Urinary bladder (tissue), 4 donors: ENCODE results near the gene TRNP1. TPM values are rescaled to one million over a fixed set of nuclear protein-coding genes. Genes with fewer than 3 reads are reported as not detected.
A peak's percentile ranks its signal among the peaks of the same experiment; 100 is the strongest.

Source experiments
- DNase-seq: peaks from one replicate; pipeline ENCODE4 v3.0.0-alpha.2; 2015; ENCODE audit errors: extremely low spot score
- H3K27ac ChIP-seq: one replicate; pipeline ENCODE4 v1.5.1; 2013; ENCODE audit warnings: low read depth, mild to moderate bottlenecking, moderate library complexity
- H3K36me3 ChIP-seq: one replicate; pipeline ENCODE4 v1.6.1; 2013; ENCODE audit warnings: mild to moderate bottlenecking, moderate library complexity; ENCODE audit not compliant: insufficient read depth
- H3K4me1 ChIP-seq: one replicate; pipeline ENCODE4 v1.6.1; 2013; ENCODE audit warnings: mild to moderate bottlenecking, moderate library complexity; ENCODE audit not compliant: insufficient read depth
- H3K4me3 ChIP-seq: one replicate; pipeline ENCODE4 v1.5.1; 2013; ENCODE audit warnings: low read depth, low read length
- whole genome bisulfite sequencing: extraction: QIAGEN DNeasy Blood & Tissue Kit; methylation state at CpG from one replicate; pipeline ENCODE4 v1.1.7; 2013; 5-methylcytosine and 5-hydroxymethylcytosine counted together
- polyA plus RNA-seq: library from polyadenylated mRNA; stranded (reverse); fragments of 200-250 nt; gene quantifications from one replicate; pipeline ENCODE4 v1.2.3, GENCODE V29; 2013
- total RNA-seq: library from RNA; depleted of rRNA; stranded (reverse); fragments of >200 nt; gene quantifications from one replicate; pipeline ENCODE4 v1.2.3, GENCODE V29; 2014
- donor health status: healthy with polysubstance abuse.
- donor health status: healthy.

TRNP1 gene
- total and polyA plus RNA-seq, 2 donors = 7.1 to 31.4 TPM

GRCh38 chr1:26959722-26960624 is 33.5 kb upstream of the TRNP1 start, which contains the start of gene KDF1:
Gene KDF1 (minus strand): TSS chr1:26960468. CDS start chr1:26952380, 8,088 bp downstream.
- WGBS = under 1% methylated on average over 86 of the region's 86 CpGs
- peak within 1 kb of the TSS; percentile 45 for H3K4me3 ChIP-seq
- H3K4me1 ChIP-seq = peaks cover 1% of the 10 kb centered on the region
- no peak for DNase-seq
- H3K36me3 ChIP-seq = no peaks in the 10 kb centered on the region
- H3K27ac ChIP-seq = no peak within 1 kb of the TSS

- no peak overlapping the region for H3K27ac ChIP-seq
- no peaks in the 10 kb centered on the region for H3K36me3 ChIP-seq
- H3K4me3 ChIP-seq = no peak overlapping the region
- peaks cover 1% of the 10 kb centered on the region for H3K4me1 ChIP-seq
- 14% methylated on average over 3 of the region's 3 CpGs for WGBS
- no peak for DNase-seq
Measured at GRCh38 chr1:26960625-26960966, 32.9 kb upstream of the TRNP1 start.

- 49% methylated on average over 3 of the region's 3 CpGs for WGBS
- no peak overlapping the region for H3K4me3 ChIP-seq
- peaks cover 1% of the 10 kb centered on the region for H3K4me1 ChIP-seq
- H3K36me3 ChIP-seq = no peaks in the 10 kb centered on the region
- no peak overlapping the region for H3K27ac ChIP-seq
- no peak for DNase-seq
Measured at GRCh38 chr1:26961826-26962225, 31.7 kb upstream of the TRNP1 start.

GRCh38 chr1:26965213-26965612 is 28.3 kb upstream of the TRNP1 start:
- WGBS = 80% methylated on average over 6 of the region's 6 CpGs
- H3K27ac ChIP-seq = no peak overlapping the region
- no peak for DNase-seq
- H3K36me3 ChIP-seq = no peaks in the 10 kb centered on the region
- no peak overlapping the region for H3K4me3 ChIP-seq
- H3K4me1 ChIP-seq = no peaks in the 10 kb centered on the region

- H3K36me3 ChIP-seq = no peaks in the 10 kb centered on the region
- no peak overlapping the region for H3K27ac ChIP-seq
- H3K4me3 ChIP-seq = no peak overlapping the region
- no peak for DNase-seq
- 87% methylated on average over 9 of the region's 9 CpGs for WGBS
- H3K4me1 ChIP-seq = no peaks in the 10 kb centered on the region
Measured at GRCh38 chr1:26965628-26966027, 27.9 kb upstream of the TRNP1 start.

- 53% methylated on average over 7 of the region's 7 CpGs for WGBS
- no peaks in the 10 kb centered on the region for H3K4me1 ChIP-seq
- DNase-seq = peak; percentile 69
- no peaks in the 10 kb centered on the region for H3K36me3 ChIP-seq
- H3K4me3 ChIP-seq = no peak overlapping the region
- no peak overlapping the region for H3K27ac ChIP-seq
Measured at GRCh38 chr1:26970810-26971209, 22.7 kb upstream of the TRNP1 start.

GRCh38 chr1:26971590-26971989 is 21.9 kb upstream of the TRNP1 start:
- no peak for DNase-seq
- H3K27ac ChIP-seq = no peak overlapping the region
- no peaks in the 10 kb centered on the region for H3K4me1 ChIP-seq
- no peak overlapping the region for H3K4me3 ChIP-seq
- 68% methylated on average over 3 of the region's 3 CpGs for WGBS
- no peaks in the 10 kb centered on the region for H3K36me3 ChIP-seq

GRCh38 chr1:26972390-26972789 is 21.1 kb upstream of the TRNP1 start:
- no peak overlapping the region for H3K27ac ChIP-seq
- no peak for DNase-seq
- 34% methylated on average over 6 of the region's 6 CpGs for WGBS

GRCh38 chr1:26972821-26973220 is 20.7 kb upstream of the TRNP1 start:
- no peak overlapping the region for H3K27ac ChIP-seq
- H3K36me3 ChIP-seq = no peaks in the 10 kb centered on the region
- 81% methylated on average over 4 of the region's 4 CpGs for WGBS
- no peak for DNase-seq
- H3K4me1 ChIP-seq = no peaks in the 10 kb centered on the region
- H3K4me3 ChIP-seq = no peak overlapping the region

More at GRCh38 chr1:26972390-26972789, 21.1 kb upstream of the TRNP1 start:
- Histone ChIP-seq H3K4me3 (no peak overlapping the region), H3K4me1 (no peaks in the 10 kb centered on the region), H3K36me3 (no peaks in the 10 kb centered on the region)

GRCh38 chr1:26976621-26977510 is 16.6 kb upstream of the TRNP1 start:
- H3K4me3 ChIP-seq = no peak overlapping the region
- no peaks in the 10 kb centered on the region for H3K4me1 ChIP-seq
- H3K36me3 ChIP-seq = no peaks in the 10 kb centered on the region
- H3K27ac ChIP-seq = no peak overlapping the region
- 84% methylated on average over 3 of the region's 3 CpGs for WGBS
- DNase-seq = no peak

GRCh38 chr1:26978901-26979300 is 14.6 kb upstream of the TRNP1 start:
- no peak overlapping the region for H3K4me3 ChIP-seq
- H3K36me3 ChIP-seq = no peaks in the 10 kb centered on the region
- 72% methylated on average over 2 of the region's 2 CpGs for WGBS
- no peaks in the 10 kb centered on the region for H3K4me1 ChIP-seq
- no peak for DNase-seq
- H3K27ac ChIP-seq = no peak overlapping the region

GRCh38 chr1:26981146-26981846 is 12.2 kb upstream of the TRNP1 start:
- 61% methylated on average over 3 of the region's 3 CpGs for WGBS
- no peaks in the 10 kb centered on the region for H3K4me1 ChIP-seq
- H3K4me3 ChIP-seq = no peak overlapping the region
- no peaks in the 10 kb centered on the region for H3K36me3 ChIP-seq
- DNase-seq = no peak
- H3K27ac ChIP-seq = no peak overlapping the region

GRCh38 chr1:26983863-26984262 is 9.6 kb upstream of the TRNP1 start:
- Histone ChIP-seq H3K4me1 (peaks cover 2% of the 10 kb centered on the region), H3K27ac (no peak overlapping the region)
- WGBS = 61% methylated on average over 5 of the region's 5 CpGs

More at GRCh38 chr1:26983863-26984262, 9.6 kb upstream of the TRNP1 start:
- DNase-seq = no peak
- Histone ChIP-seq H3K36me3 (no peaks in the 10 kb centered on the region), H3K4me3 (no peak overlapping the region)
